COLO668 (cell line): Measurements from ENCODE around the gene SLC29A4.
"Not testable (repeated sequence)": the region's sequence is repeated elsewhere in the genome, so short reads cannot be mapped to it uniquely, and the experiment has no call there.

Source experiments
- DNase-seq: peaks from one replicate; lab custom pipeline; 2025; ENCODE audit not compliant: unreplicated experiment; lab: John Stamatoyannopoulos, UW

SLC29A4 gene

DNA sequence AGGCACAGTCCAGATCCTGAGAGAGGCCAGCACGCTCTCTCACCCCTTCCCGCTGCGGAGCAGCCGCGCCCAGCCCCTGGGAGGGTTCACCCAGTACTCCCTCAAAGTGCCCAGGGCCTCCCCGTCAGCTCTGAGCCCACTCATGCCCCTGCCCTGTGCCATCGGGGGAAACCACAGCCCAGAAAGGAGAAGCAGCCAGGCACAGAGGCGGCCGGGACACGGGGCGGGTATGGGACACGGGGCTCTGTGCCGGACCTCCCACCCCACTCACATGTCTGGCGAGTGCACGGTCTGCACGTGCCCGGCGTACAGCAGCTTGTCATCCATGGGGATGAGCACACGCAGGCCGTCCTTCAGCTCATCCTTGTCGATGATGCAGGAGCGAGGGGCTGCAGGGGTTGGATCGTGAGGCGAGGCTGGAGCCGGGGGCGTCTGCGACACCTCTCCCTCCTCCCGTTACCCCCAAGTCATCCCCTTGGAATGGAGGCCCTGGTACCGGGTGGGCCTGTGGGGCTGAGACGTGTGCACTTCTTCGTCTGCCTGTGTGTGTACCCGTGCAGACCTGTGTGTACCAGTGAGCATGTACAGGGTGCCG is 38.2 kb downstream of the SLC29A4 start:
- DNase-seq, result no peak

DNA sequence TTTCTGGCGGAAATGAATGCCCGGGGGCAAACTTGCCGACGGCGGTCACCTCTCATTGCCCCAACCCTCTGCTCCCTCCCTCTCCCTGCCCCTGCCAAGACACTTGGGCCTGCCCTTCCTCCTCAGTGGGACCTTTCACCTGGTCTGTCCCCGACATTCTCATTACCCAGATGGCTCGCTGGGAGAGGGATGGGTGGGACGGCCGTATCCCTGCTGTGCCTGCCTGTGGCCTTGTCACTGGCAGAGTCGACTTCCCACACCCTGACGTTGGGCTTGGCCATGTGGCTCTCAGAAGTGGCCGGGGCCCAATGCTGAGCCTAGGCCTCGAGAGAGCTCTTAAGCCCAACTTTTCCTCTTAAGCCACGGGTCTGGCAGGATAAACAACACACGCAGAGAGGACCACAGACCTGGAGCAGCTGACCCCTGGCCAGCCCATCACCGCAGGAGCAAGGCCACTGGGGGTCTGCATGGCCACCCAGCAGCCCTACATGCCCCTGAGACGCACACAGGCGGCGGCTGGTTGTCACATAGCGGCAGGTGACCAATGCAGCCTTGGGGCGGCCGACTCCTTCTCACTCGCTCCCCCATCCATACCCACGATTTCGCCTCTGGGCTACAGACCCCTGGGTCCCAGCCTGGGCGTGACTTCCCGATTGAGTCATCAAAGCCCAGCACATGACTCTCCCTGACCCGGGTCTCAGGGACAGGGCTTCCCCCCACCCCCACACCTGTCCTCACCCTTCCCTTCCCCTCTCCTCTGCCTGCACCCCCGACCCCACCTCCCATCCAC is 40.1 kb downstream of the SLC29A4 start:
- DNase-seq, result no peak

DNA sequence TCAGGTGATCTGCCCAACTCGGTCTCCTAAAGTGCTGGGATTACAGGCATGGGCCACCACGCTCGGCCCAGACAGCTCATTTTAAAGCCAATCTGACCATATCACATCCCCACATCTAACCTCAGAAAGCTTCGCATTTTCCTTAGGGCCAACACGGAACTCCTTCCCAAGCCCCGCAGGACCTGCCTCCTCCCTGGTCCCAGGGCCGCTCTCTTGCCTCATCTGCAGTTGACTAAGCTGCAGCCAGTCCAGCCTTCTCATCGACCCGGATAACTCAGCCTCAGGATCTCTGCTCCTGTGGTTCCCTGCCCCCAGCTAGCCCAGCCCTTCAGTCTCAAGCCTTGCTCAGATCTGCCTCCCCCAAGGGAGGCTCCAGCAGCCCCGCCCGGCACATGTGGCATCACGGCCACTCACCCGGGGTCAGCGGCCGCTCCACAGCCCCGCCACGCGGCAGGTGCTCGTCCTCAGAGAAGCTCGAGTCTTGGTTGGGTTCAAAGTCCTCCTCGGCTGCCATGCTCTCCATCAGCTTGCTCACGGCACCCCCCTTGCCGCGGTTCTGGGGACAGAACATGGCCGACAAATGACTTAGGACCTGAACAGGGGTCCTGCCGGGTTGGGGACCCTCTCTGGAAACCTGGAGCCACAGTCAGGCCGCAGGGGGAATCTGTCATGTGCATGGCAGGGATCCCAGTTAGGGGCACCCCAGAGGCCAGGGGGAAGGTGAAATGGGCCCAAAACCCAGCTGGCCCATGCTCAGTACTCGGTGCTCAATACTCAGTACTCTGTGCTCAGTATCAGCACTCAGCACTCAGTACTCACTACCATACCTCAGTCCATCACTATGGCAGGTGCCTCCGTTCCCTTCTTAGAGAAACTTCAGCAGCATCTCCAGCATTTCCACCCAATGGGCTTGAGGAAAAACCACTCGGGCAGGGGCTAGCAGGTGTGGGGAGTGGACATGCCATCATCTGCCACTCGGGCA is 41.3 kb downstream of the SLC29A4 start:
- not testable (repeated sequence) for DNase-seq

DNA sequence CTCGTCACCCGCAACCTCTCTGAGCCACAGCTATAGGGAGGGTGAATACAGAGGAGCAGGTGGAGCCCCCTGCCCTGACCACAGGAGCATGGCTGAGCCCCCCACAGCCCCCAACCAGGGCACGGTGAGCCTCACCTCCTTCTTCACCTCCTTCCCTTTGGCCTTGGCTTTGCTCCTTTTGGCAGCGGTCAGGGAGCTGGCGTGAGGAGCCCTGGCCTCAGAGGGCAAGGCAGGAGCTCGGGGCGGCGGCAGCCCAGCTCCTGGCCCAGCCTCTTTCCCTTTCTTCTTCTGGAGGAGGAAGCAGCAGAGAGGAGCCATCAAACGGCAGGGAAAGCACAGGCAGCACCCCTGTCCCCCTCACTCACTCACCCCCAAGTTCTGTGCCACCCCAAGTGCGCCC is 42.2 kb downstream of the SLC29A4 start:
- DNase-seq, result no peak

DNA sequence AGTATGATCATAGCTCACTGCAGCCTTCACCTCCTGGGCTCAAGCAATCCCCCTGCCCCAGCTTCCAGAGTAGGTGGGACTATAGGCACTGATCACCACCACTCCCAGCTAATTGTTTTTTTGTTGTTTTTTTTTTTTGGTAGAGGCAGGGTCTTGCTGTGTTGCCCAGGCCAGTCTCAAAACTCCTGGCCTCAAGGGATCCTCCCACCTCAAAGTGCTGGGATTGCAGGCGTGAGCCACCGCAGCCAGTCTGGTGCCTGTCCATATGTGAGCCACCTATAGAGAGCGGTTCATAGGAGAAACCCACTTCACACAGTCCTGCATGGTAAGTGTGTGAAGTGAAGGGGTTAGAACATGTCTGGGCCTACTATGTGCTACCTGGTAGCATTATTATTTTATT is 47.5 kb downstream of the SLC29A4 start:
- DNase-seq, result no peak

DNA sequence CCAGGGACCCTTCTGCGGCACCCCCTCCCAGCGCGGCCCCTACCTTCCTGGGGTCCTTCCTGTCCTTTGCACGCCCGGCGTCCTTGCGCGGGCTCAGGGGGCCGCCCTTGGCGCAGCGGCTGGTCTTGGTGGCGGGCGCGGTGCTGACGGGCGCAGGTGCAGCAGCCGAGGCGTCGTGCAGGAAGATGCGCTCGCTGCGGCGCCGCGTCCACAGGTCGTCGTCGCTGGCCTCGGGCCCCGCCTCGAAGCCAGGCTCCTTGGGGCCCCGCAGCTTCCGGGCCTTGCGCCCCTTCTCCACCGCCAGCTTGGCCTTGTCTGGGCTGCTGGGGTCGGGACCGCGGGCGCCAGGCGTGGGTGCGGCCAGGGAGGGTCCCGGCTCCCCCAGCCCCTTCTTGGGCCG is 49.8 kb downstream of the SLC29A4 start:
- DNase-seq, result no peak

DNA sequence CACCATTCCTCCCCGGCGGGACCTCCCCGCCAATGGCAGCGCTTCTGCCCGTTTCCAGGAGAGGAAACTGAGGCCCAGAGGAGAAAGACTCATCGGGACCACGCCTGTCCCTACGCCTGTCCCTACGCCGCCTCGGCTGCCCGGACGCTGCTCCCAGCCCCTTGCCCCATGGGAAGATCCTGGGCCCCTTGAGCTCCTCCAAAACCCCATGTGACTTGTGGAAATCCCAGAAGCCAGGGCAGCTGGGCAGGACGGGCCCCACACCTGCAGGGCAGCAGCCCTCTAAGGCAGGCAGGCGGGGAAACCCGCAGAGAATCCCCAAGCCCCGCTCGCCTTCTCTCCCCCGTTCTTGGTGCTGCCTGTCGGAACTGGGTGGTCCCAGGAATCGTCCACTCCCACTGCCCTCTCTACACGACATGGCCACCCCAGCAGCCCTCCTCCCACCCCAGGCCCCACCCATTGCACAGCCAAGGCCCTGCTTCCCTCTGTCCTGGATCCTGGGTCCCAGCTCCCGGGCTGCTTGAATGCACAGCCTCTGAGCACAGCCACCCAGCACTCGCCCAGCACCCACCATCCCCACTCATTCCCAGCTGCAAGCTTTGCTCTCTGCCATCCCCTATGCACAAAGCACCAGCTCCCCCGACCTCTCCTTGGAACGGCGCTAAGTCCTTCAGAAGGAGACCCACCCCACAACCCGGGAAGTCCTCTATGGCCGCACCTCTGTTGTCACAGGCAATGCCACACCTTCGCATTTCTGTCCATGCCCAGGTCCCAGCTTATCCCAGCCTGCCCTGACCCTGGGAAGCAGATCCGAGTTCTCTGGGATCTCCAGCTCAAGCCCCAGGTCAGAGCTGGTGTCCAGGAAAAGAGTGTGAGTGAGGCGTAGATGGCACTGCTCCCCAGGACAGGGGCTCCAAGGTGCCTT is 50.6 kb downstream of the SLC29A4 start:
- no peak for DNase-seq

DNA sequence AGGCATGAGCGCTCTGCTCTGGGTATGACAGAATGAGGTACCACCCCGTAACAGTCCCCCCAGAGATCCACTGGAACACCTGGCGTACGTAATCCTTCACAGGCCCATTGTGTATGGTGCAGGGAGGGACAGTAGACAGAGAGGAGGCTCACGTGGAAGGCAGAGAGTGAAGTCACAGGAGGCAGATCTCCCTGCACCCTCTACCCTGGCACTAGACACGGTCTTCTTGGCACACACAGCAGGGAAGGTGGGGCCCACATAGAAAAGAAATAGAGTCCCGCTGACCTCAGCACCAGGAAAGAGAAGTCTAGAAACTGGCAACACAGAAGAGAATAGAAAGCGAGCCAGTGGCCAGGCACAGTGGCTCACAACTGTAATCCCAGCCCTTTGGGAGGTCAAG is 51.9 kb downstream of the SLC29A4 start:
- DNase-seq, result no peak

DNA sequence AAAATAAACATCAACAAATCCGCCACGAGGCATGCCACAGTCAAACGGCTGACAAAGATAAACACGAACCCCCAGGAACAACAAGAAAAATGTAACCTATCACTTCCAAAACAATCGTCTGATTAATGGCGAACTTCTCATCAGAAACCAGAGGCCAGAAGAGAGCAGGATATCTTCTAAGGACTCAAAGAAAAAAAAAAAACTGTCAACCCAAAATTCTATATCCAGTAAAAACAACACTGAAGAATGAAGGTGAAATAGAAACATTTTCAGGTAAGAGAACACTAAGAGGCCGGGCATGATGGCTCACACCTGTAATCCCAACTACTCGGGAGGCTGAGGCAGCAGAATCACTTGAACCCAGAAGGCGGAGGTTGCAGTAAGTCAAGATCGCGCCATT is 54.3 kb downstream of the SLC29A4 start:
- no peak for DNase-seq

DNA sequence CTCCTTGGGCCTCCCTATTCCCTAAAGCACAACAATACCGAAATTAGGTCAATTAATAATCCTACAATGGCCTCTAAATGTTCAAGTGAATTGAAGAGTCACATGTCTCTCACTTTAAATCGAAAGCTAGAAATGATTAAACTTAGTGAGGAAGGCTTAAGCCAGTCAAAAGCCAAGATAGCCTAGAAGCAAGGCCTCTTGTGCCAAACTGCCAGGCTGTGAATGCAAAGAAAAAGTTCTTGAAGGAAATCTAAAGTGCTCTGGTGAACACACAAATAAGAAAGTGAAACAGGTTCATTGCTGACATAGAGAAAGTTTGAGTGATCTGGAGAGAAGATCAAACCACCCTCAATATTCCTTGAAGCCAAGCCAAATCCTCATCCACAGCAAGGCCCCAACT is 57.2 kb downstream of the SLC29A4 start:
- DNase-seq, result no peak

DNA sequence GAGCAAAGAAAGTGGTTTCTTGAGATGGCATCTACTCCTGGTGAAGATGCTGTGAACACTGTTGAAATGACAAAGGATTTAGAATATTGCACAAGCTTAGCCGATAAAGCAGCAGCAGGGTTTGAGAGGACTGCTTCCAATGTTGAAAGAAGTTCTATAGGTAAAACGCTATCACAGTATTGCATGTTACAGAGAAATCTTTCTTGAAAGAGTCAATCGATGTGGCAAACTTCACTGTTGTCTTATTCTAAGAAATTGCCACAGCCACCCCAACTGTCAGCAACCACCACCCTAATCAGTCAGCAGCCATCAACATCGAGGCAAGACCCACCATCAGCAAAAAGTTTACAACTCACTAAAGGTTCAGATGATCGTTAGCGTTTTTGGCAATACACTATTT is 59.9 kb downstream of the SLC29A4 start:
- DNase-seq, result no peak

DNA sequence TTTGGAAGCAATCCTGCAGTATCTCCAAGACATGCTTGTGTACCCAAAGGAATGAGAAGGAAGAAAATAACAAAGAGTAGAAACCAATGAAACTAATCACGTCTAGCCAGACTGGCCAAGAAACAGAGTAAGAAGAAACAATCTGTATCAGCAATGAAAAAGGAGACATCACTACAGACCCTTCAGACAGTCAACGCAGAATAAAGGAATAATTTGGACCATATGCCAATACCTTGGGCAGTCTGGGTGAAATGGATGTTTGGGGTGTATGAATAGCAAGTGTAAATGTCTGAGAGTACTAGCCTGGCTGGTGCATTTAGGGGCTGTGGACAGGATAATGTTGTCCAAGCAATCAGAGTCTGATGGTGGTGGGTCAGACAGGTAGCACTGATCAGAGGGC is 61.1 kb downstream of the SLC29A4 start:
- DNase-seq, result no peak

DNA sequence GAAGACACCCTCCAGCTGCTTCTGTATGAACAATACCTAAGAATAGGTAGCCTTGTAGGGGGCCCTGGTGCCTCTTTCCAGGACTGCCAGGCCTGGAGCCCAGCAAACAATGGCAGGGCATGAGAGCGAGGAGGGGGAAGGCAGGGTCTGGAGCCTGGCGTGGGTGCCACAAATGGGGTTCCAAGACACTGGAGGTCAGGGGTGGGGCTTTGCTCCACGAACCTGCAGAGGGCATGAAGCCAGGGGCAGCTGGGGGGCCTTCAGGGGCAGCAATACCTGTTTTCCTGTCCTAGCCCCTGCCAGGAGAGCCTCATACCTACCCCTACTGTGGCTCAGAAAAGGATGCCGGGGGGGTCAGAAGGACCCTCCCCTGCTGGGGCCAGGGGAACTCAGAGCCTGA is 61.6 kb downstream of the SLC29A4 start:
- no peak for DNase-seq

DNA sequence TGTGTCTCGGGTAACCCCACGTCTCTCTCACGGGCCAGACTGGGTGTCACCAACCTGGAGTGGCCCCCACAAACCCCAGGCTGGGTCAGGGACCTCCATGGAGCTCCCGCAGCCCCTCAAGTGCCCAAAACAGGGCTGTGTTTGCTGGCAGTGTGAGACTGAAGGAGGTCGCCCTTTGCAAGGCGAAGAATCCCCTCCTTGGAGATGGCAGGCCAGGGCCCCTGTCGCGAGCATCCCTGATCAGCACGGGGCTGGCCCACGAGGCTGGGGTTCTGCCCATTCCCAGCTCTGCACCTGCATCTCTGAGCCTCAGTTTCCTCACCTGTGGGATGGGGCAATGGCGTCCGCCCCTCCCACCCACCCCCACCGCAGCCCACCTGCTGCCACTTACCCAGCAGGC is 62.4 kb downstream of the SLC29A4 start:
- no peak for DNase-seq

DNA sequence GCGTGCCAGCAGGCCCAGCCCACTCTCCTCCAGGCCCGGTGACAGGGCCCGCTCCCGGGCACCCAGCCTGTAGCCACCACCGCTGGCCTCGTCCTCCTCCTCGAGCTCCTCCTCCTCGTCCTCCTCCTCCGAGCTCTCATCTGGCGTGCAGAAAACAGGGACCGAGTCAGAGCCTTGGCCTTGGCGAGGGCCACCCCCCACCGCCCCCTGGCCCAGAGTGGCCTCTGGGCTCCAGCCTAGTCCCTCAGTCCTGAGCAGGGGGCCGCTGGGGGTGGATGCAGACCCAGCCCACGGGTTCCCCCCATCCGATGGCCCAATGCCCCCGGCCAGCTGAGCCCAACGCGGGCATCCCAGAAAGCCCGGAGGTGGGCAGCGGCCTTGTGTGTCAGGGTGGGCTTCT is 62.9 kb downstream of the SLC29A4 start:
- DNase-seq, result no peak

DNA sequence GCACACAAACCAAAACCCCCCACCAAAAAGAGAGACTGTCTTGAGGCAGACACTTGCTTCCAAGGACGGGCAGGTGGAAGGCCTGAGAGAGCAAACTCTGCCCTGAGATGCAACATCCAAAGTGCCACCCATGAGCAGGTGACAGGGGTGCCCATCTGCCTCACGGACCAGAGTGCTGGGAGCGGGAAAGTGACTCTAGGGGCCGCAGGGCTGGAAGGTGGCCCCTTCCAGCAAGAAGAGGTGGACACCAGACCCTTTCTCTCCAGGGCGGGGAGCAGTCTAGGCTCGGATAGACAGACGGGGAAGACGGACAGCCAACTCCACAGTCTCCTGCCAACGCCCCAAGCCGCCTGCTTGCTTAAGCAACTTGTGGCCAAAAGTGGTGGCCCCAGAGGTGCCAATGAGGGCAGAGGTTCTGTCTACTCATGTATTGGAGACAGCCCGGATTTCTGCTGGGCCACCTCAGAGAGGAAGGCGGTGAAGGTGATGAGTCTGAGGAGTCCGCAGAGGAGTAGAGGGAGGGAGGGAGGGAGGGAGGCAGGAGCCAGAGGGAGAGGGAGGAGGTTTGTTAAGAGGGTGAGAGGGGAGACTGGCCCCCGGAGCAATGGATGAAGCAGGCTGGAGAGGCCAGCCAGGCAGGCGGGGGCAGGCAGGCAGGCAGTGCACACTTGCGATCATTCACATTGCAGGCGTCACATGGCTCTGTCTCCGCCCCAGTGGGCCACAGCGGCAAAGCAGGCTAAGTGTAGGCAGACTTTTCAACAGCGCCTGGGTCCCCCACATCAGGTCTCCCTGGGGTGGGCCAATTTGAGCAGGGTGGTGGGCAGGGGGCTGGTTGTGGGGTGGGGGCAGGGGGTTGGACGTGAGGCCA is 65.6 kb downstream of the SLC29A4 start:
- DNase-seq, result no peak

DNA sequence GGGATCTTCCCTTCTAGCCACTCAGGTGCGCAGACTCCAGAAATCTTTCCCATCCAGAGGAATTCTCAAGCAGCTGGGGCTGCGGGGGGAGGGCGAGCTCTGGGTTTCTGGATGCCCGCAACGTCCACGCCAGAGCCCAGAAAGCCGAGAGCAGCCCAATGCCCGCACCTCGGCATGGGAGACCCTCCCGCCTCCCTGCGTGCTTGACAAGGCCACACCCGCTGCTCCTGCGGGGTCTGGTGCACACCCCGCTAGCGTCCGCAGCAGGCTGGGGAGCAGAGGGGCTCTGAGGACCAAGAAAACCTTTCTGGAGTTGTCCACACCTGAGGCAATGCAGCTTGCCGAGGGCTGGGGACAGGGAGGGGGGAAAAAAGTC is 66.2 kb downstream of the SLC29A4 start:
- no peak for DNase-seq

DNA sequence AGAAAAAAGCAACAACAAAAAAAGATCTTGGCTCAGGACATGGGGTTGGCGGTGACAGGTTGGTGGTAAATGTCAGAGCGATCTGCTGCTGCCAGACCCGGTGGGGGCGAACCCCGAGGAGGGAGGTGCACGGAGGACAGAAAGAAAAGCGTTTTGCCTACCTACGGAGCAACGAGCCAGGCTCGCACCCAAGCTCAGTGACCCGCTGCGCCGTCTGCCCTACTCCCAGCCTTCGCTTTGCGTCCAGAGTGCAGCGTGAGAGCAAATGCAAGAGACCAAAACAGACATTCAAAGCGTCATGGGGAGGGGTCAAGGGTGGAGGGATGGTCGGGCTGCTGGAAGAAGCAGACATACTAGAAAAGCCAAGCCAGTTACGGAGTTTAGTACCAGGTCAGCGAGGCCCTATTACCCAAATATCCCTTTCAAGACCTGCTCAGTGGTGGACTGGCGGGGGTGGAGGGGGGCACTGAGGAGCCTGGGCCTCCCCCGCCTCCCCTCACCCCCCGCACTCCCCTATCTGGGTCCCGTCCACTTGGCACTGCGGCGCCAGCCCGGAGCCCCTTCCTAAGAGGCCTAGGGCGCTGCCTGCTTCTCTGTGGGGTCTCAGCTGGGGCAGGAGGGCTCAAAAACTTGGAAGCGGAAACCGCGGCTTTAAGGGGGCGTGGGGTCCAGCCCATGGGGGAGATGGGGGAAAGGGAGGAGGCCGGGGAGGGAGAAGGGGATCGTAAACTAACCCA is 66.9 kb downstream of the SLC29A4 start:
- no peak for DNase-seq

DNA sequence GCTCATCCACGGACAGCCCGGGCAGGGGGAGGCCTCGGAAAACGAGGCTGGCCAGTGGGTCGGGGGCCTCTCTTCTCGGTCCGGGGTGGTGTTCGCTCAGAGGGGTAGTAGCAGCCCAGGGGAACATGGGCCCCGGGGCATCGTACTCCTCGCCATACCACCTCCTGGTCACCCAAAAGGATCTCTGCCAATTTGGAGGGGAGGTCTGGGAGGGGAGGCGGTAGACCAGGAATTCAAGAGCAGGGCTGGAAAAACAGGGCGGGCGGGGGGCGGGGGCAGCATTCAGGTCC is 67.4 kb downstream of the SLC29A4 start:
- no peak for DNase-seq
